NCI-H82 (cell line): ENCODE measurements around the gene MVD.

Experiments used
- DNase-seq: peaks from one replicate; lab custom pipeline; 2025; lab: John Stamatoyannopoulos, UW

The MVD gene

DNA sequence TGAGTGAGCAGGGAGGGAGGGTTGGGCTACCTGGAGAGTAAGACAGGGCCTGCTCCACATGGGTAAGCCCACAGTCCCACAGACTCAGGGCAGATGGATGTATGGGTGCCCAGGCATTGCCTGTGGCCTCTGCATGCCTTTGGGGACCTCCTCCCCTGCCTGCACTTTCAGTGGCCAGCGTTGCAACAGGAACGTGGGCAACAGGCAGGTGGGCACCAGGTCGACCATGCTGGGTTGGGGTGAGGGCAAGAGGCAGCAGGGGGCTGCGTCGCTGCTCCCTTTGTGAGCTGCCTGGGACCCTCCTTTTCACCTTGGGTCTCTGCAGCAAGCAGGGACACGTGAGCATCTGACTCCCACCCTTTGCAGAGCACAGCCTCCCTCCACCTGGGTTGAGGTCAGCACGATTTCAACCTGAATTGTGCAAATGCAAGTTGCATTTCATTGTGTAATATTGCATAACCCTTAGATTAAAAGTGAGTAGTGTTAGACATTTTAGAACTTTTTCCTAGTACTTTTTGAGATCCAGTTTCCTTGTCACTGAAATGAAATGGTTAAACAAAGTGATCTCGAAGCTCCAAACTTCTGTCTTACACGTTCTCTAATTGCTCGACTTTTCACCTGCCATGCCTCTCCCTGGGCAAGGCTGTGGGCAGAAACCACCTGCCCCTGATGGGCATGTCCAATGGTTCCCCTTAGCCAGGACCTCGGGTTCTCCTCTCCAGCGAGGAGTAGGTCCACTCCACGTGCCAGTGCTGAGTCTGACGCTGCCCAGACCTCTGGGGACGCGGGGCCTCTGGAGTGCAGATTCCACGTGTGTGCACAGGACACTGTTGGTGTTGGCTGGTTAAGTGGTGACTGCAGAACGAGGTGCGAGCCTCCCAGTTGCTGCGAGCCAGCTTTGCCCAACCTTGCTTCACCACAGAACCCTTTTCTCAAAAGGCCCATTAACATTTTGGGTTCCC is 57.4 kb downstream of the MVD start:
- DNase-seq, result no peak

GRCh38 chr16:88602091-88602490 is 60.8 kb downstream of the MVD start:
- DNase-seq, result no peak
